GM21381 (cell line): ENCODE measurements around the gene EIF4G3.
A peak's percentile ranks its signal among the peaks of the same experiment; 100 is the strongest.
"Not testable (repeated sequence)": the region's sequence is repeated elsewhere in the genome, so short reads cannot be mapped to it uniquely, and the experiment has no call there.

Experiments used
- ATAC-seq: cut with Tn5 transposase; IDR thresholded peaks from one replicate; pipeline ENCODE4 v1.9.1; 2021; ENCODE audit warnings: mild to moderate bottlenecking, moderate library complexity; ENCODE audit not compliant: unreplicated experiment

Gene EIF4G3

DNA sequence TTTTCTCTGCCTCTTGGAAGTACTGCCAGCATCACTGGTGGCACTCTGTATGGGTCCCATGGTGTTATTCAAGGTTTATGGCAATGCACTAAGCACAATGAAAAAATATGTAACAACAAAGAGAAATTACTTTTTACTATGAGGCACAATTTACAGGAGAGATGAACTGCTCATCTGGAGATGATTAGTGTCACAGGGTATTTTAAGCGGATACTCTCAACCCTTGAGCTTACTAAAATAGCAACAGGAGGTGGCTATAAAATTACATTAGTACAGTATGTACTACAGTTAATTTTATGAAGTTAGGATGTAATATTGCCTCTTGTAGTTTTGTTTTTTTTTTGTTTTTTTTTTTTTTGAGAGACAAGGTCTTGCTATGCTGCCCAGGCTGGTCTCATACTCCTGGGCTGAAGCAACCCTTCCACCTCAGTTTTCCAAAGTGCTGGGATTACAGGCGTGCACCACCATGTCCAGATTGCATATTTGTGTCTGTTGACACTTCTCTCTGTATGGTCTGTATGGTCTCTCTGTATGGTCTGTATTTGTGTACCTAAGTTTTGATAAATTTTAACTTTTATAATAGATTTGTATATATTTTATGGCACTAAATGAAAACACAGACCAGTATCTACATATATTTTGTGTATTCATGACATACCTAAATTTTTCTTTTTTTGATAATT lies 214.0 kb downstream of the EIF4G3 start:
- no peak for ATAC-seq

GRCh38 chr1:20958430-20958829 lies 218.3 kb downstream of the EIF4G3 start:
- no peak for ATAC-seq

GRCh38 chr1:20956272-20956671 lies 220.4 kb downstream of the EIF4G3 start:
- no peak for ATAC-seq

DNA sequence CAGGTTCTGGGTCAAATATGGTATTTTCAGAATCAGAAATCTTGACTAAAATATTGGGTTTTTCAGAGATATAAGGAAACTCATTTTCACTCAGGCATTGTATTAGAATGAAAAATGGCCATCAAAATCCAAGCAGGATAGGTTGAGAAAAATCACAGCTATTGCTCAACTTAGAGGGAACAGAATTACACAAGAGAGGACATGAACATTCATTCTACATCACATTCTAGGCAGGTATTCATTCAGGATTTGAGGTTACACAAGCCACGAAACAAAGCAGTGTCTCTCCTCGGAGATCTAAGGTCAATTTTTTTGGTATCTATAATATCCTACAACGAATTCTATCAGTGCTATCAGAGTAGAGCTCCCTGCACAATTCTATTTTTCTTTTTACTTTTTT lies 226.0 kb downstream of the EIF4G3 start:
- no peak for ATAC-seq

DNA sequence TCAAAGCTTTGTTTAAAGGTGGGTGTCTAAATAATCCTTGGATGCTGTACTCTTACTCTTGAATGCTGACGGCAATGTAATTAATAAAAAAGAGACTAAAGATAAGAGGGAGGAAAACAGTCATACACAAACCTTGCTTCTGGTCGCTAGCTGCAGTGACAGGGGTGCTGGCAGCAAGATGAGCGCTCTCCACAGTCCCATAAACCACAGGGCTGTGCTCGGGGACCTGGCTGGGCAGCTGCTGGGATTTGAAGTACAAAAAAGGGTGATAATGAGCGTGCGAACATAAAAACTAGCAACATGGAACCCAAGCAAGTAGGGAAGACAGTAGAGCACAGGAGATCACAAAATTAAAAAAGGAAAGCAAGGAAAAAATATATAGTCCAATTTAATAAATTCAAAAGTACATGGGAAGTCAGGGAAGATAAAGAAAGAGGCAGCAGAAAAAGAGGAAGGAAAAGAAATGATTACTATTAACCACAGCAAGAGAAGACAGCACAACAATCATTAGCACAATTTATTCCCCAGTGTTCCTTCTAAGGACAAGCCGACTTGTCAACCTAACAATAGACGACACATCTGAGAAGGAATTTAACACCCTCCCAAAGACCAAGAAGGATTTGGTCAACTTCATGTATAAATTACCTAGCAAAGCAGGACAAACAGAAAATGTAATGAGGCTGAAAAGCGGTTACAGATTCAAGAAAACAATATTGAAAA lies 226.7 kb downstream of the EIF4G3 start:
- no peak for ATAC-seq

DNA sequence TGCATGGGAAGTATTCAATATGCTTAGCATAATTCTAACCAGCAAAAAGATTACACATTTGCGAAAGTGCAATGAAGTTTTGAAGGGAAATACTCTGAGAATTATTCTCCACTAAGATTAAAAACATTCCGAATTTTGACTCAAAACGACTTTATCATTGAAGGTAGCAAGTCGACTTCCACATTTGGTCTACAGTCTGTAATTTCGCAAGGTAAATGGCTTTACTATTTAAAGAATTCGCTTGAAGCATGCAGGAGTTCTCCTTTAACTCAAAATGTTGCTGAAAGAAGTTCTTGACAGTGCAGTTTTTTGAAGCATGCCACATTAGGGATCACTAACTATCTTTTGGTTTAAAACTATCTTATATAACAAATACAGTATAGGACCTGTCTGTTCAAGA lies 228.6 kb downstream of the EIF4G3 start:
- ATAC-seq = no peak

DNA sequence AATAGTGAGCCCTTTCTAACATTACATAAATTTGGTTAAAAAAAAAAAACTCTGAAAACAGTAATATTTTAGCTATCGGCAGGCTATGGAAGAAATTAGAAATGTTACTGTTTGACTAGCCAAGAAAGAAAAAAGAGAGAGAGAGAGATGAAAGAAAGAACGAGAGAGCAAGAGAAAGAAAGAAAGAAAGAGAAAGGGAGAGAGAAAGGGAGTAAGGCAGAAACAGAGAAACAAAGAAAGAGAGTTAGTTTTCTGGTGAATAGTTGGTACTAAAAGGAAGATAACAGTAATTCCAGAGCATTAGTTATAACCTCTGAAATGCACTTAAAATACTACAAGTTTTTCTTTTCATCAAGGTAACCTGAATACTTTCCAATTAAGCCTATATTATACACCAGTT lies 229.3 kb downstream of the EIF4G3 start:
- ATAC-seq = no peak

DNA sequence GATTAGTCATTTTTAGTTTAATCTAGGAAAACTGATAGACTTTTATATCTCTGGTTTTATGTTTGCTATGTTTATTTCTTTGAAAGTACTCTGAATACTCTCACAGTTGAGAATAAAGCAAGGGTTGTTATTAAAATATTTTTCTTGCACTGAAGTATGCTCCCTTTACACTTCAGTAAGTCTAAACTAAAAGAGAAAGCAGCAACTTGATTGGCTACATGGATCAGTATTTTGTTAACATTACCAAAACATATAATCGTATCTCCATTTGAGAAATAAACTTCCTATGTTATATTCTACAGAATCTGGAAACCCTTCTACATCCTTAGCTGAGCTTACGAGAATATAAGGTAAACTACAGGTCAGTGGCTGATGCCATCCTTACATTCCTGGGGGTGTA lies 240.1 kb downstream of the EIF4G3 start:
- no peak for ATAC-seq

DNA sequence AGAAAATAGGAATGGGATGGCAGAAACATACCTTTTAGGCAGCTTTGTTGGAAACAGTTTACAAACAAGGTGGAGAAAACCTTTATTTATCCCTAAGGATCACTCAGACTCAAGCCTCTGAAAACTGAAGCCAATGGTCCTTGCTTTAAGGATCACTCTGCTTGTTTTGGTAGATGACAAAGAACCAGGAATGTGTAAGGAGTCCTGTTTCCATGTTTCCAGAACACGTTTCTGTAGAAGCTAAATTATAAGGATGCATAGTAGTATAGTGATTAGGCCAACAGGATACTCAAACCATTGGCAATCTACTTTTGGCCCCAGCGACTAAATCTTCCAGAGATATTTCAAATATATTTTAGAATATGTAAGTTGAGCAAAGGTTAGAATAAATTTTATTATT lies 240.5 kb downstream of the EIF4G3 start:
- ATAC-seq = no peak

DNA sequence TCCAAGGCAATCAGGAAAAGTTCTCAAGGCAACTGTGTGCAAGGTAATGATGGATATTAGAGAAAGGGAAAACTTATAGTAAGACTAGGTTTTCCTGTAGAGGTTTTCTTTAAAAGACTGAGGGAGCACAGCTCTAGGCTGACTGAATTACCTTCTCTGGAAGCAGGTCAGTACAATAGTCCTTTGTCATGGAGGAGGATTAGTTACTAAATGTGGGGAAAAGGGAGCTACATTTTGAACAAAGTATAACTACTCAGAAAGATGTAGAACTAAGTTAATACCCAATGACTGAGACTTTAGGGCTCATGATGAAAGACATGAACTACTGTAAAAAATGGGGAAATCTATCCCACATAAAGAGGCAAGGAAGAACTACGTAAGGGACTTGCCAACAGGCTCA lies 241.0 kb downstream of the EIF4G3 start:
- ATAC-seq = no peak

- ATAC-seq = peak; percentile 73
Observed at GRCh38 chr1:20932437-20932977, 244.2 kb downstream of the EIF4G3 start.

DNA sequence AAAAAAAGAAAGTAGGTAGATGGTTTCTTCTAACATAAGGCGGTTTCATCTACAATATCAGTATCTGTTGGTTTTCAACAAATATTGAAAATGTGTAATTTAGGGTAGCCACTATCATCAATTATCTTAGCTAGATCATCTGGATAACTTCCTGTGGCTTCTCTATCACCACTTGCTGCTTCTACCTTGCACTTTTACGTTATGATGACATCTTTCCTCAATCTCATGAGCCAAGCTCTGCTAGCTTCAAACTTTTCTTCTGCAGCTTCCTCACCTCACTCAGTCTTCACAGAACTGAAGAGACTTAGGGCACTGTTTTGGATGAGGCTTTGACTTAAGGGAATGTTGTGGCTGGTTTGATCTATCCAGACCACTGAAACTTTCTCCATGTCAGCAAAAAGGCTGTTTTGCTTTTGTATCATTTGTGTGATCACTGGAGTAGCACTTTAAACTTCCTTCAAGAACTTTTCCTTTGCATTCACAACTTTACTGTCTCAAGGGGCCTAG lies 244.7 kb downstream of the EIF4G3 start:
- ATAC-seq = peak; percentile 17

GRCh38 chr1:20930427-20930826 lies 246.3 kb downstream of the EIF4G3 start:
- no peak for ATAC-seq

DNA sequence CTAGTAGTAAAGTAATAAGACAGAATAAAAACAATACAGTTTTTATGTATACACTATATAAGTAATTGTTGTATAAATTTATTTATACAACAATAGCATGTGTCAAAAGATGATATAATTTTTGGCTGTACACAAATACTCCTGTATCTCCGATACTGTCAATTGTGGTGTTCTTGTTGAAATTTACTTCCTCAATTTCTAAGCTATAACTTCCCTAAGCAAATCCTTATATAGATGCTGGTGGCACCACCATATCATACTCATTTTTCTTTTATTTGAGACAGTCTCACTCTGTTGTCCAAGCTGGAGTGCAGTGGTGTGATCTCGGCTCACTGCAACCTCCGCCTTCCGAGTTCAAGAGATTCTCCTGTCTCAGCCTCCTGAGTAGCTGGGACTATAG lies 248.6 kb downstream of the EIF4G3 start:
- no peak for ATAC-seq

GRCh38 chr1:20921285-20921684 lies 255.4 kb downstream of the EIF4G3 start:
- ATAC-seq = no peak

GRCh38 chr1:20913242-20913641 lies 263.5 kb downstream of the EIF4G3 start:
- ATAC-seq = no peak

DNA sequence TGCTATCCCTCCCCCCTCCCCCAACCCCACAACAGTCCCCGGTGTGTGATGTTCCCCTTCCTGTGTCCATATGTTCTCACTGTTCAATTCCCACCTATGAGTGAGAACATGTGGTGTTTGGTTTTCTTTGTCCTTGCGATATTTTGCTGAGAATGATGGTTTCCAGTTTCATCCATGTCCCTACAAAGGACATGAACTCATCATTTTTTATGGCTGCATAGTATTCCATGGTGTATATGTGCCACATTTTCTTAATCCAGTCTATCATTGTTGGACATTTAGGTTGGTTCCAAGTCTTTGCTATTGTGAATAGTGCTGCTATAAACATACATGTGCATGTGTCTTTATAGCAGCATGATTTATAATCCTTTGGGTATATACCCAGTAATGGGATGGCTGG lies 269.2 kb downstream of the EIF4G3 start:
- not testable (repeated sequence) for ATAC-seq

GRCh38 chr1:20903437-20903836 lies 273.3 kb downstream of the EIF4G3 start:
- no peak for ATAC-seq

- ATAC-seq = no peak
Observed at GRCh38 chr1:20900056-20900455, 276.6 kb downstream of the EIF4G3 start.

DNA sequence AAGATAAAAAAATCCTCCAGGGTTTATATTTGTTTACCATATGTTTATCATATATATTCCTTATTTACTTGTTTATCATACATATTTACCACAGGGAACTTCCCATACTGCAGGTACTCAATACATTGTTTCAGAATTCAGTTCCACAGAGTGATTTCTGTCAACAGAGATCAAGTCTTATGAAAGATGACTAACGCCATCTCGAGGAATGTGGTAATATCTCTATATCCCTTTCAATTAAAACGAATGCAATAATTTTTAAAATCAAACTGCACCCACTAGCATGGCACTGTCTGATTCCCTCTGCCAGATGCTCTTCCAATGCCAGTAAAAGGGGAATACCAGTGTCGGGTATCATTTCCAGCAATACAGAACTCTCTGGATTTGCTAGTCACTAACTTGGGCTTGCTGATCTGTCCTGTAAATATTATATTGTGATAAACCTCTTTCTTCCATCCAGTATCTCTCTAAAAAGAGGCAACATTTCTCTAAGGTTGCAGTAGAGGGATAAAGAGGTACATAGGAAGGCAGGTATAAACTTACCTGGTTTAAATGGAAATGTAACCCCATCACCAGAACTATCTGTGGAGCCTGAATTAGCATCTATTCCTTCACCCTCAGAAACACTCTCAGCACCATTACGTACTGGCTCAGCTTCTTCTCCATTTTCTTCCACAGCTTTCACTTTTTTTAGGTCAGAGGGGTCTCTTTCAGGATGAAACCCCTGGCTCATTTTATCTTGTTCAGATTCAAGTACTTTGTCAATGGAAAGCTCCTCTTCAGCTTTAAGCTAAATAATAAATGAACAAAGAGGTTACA lies 277.3 kb downstream of the EIF4G3 start:
- ATAC-seq = no peak

DNA sequence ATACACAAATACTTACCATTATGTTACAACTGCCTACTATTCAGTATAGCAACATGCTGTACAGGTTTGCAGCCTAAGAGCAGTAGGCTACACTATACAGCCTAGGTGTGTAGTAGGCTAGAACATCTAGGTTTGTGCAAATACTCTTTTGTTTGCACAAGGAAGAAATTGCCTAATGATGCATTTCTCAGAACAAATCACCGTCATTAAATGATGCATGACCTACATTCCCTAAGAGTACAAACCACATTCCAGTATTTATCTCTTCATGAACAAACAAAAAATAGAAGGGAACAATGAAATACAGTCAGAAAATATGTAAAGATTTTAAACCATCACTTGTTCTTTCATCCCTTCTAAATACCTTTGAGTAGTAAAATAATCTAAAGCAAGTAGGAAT lies 279.9 kb downstream of the EIF4G3 start:
- no peak for ATAC-seq
